Chondrocyte (in vitro differentiated cells): ENCODE data around the gene ZNF266. TPM values are rescaled to one million over a fixed set of nuclear protein-coding genes. Genes with fewer than 3 reads are reported as not detected.

Source experiments
- DNase-seq: peaks from one replicate; pipeline ENCODE4 v3.0.0; 2021; ENCODE audit warnings: mixed read lengths, low spot score
- H3K27ac Mint-ChIP-seq: one replicate; pipeline ENCODE4 v1.8.0; 2021; ENCODE audit warnings: mild to moderate bottlenecking, moderate library complexity, mixed read lengths; ENCODE audit not compliant: unreplicated experiment
- H3K27me3 Mint-ChIP-seq: 2 replicates; pipeline ENCODE4 v1.8.0; 2021; ENCODE audit warnings: low read depth, mixed read lengths
- H3K36me3 Mint-ChIP-seq: 2 replicates; pipeline ENCODE4 v1.8.0; 2021; ENCODE audit warnings: low read depth, mixed read lengths
- H3K4me1 Mint-ChIP-seq: 2 replicates; pipeline ENCODE4 v1.8.0; 2021; ENCODE audit warnings: low read depth, mild to moderate bottlenecking, mixed read lengths
- H3K4me3 Mint-ChIP-seq: one replicate; pipeline ENCODE4 v1.8.0; 2021; ENCODE audit warnings: mild to moderate bottlenecking, moderate library complexity, mixed read lengths; ENCODE audit not compliant: unreplicated experiment
- H3K9me3 Mint-ChIP-seq: 2 replicates; pipeline ENCODE4 v1.8.0; 2021; ENCODE audit warnings: low read depth, mixed read lengths
- CTCF ChIP-seq: fragments of 200-600 bp; sonication (generic); IDR thresholded peaks from 2 replicates; pipeline ENCODE4 v1.5.0; 2021; ENCODE audit warnings: antibody characterized with exemption, mild to moderate bottlenecking, moderate library complexity
- total RNA-seq: library from RNA; stranded (reverse); gene quantifications from 3 replicates; pipeline ENCODE4 v1.2.1, GENCODE V29; 2021

ZNF266 gene
- total RNA-seq, 1 donor from 2014 or later, result 13.0 TPM

- DNase-seq, result no peak
- no peak for TF ChIP-seq CTCF
- Mint-ChIP-seq H3K4me3 (no peak overlapping the region), H3K4me1 (no peaks in the 10 kb centered on the region), H3K27ac (no peak overlapping the region), H3K36me3 (peaks cover 18% of the 10 kb centered on the region), H3K27me3 (no peaks in the 10 kb centered on the region), H3K9me3 (peaks cover 67% of the 10 kb centered on the region)
Measured at GRCh38 chr19:9406798-9407352, 28.5 kb downstream of the ZNF266 start.

GRCh38 chr19:9381361-9381785 lies 54.0 kb downstream of the ZNF266 start:
- H3K27ac Mint-ChIP-seq, result no peak overlapping the region
- TF ChIP-seq CTCF, result no peak
- no peak for DNase-seq
- H3K27me3 Mint-ChIP-seq, result no peaks in the 10 kb centered on the region
- H3K9me3 Mint-ChIP-seq, result peaks cover 79% of the 10 kb centered on the region
- no peak overlapping the region for H3K4me3 Mint-ChIP-seq
- H3K4me1 Mint-ChIP-seq, result no peaks in the 10 kb centered on the region
- H3K36me3 Mint-ChIP-seq, result peaks cover 86% of the 10 kb centered on the region

- no peak overlapping the region for H3K27ac Mint-ChIP-seq
- no peak overlapping the region for H3K4me3 Mint-ChIP-seq
- no peak for DNase-seq
- H3K4me1 Mint-ChIP-seq, result no peaks in the 10 kb centered on the region
- no peaks in the 10 kb centered on the region for H3K27me3 Mint-ChIP-seq
- H3K9me3 Mint-ChIP-seq, result peaks cover 78% of the 10 kb centered on the region
- no peak for TF ChIP-seq CTCF
- peaks cover 71% of the 10 kb centered on the region for H3K36me3 Mint-ChIP-seq
Measured at GRCh38 chr19:9370738-9371619, 64.4 kb downstream of the ZNF266 start.

- Mint-ChIP-seq H3K4me3 (no peak within 1 kb of the TSS), H3K36me3 (peaks cover 66% of the 10 kb centered on the region), H3K4me1 (no peaks in the 10 kb centered on the region), H3K9me3 (peaks cover 66% of the 10 kb centered on the region), H3K27ac (no peak within 1 kb of the TSS), H3K27me3 (no peaks in the 10 kb centered on the region)
- TF ChIP-seq CTCF, result no peak
- DNase-seq, result no peak
Measured at GRCh38 chr19:9362905-9363304, 72.5 kb downstream of the ZNF266 start, which contains the start of gene ZNF177. Gene ZNF177 (plus strand): TSS chr19:9363013. CDS start chr19:9378312, 15,299 bp downstream.

Other genes with a start within 250 kb of the ZNF266 start
- gene OR7D4, start 216.0 kb downstream of the ZNF266 start, total RNA-seq, result not detected in 3 replicates
- not detected in 3 replicates for gene OR7E24, start 184.6 kb downstream of the ZNF266 start, total RNA-seq
- 6.9 to 12.2 TPM (median 10.5 TPM) in 3 replicates for gene ZNF699, start 125.7 kb downstream of the ZNF266 start, total RNA-seq
- 9.9 to 16.6 TPM (median 10.8 TPM) in 3 replicates for gene ZNF559, start 111.4 kb downstream of the ZNF266 start, total RNA-seq
- gene ZNF177, start 72.6 kb downstream of the ZNF266 start, total RNA-seq, result 3.7 to 8.5 TPM (median 4.4 TPM) in 3 replicates
- gene ZNF560, start 63.0 kb upstream of the ZNF266 start, total RNA-seq, result not detected in 3 replicates
- gene ZNF426, start 103.1 kb upstream of the ZNF266 start, total RNA-seq, result 15.7 to 21.7 TPM (median 17.0 TPM) in 3 replicates
- 19.2 to 22.4 TPM (median 21.6 TPM) in 3 replicates for gene ZNF121, start 148.9 kb upstream of the ZNF266 start, total RNA-seq
- 42.2 to 51.3 TPM (median 43.5 TPM) in 3 replicates for gene ZNF561, start 185.7 kb upstream of the ZNF266 start, total RNA-seq
- gene ZNF562, start 239.5 kb upstream of the ZNF266 start, total RNA-seq, result 9.3 to 14.4 TPM (median 10.7 TPM) in 3 replicates